ENCODE data around the gene ANAPC2.

ANAPC2 gene, protein sequence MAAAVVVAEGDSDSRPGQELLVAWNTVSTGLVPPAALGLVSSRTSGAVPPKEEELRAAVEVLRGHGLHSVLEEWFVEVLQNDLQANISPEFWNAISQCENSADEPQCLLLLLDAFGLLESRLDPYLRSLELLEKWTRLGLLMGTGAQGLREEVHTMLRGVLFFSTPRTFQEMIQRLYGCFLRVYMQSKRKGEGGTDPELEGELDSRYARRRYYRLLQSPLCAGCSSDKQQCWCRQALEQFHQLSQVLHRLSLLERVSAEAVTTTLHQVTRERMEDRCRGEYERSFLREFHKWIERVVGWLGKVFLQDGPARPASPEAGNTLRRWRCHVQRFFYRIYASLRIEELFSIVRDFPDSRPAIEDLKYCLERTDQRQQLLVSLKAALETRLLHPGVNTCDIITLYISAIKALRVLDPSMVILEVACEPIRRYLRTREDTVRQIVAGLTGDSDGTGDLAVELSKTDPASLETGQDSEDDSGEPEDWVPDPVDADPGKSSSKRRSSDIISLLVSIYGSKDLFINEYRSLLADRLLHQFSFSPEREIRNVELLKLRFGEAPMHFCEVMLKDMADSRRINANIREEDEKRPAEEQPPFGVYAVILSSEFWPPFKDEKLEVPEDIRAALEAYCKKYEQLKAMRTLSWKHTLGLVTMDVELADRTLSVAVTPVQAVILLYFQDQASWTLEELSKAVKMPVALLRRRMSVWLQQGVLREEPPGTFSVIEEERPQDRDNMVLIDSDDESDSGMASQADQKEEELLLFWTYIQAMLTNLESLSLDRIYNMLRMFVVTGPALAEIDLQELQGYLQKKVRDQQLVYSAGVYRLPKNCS

DNA sequence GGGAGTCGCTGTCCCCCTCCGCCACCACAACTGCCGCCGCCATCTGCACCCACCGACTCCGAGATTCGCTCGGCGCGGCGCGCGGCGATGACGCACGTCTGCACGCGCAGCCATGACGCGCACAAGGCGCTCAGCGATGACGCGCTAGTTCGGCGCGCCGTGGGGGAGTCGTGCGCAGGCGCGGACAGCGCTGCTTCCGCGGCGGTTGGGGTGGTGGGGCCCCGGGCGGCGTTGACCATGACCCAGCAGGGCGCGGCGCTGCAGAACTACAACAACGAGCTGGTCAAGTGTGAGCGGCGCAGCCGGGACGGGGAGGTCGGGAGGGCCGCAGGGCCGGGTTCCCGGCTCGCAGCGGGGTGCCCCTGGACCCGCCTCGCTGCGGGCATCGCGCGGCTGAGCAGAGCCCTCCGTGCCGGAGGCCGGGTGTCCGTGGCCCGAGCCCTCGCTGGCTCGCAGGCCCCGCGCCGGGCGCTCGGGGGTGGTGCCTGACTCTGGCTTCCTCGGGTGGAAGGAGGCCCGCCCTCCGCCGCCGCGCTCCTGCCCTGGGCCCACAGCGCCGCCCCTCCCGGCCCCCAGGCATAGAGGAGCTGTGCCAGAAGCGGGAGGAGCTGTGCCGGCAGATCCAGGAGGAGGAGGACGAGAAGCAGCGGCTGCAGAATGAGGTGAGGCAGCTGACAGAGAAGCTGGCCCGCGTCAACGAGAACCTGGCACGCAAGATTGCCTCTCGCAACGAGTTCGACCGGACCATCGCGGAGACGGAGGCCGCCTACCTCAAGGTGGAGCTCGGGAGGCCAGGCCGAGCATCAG is at the start of gene ANAPC2, which contains the start of gene SSNA1:
ANAPC2 (minus strand) TSS at position 71 of the 807 bp plus-strand sequence; CDS start at position 43, 28 bp downstream.
SSNA1 (plus strand) TSS at position 187 of the 807 bp plus-strand sequence; CDS start at position 238, 51 bp downstream.
- peak; percentile 83 for DNase-seq

DNA sequence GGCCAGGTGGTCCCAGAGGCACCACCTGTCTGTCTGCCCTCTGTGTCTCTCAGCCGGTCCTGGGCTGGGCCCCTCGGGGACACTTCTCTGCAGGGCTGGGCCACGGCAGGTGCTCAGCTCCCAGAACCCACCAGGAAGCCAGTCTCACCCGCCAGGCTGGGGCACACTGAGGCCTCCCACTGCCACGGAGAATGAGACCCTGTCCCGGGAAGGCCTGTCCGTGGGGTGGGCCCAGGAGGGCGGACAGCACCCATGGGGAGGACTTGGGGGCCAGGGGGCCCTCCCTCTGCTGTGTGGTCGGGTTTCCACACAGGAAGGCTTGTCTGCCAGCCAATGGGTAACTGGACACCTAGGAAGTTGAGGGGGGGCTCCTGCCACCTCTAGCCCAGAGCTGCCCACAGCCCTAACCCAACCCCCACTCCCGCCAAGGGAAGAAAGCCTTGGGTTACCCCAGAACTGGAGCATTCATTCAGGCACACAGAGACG is 48.6 kb upstream of the ANAPC2 start:
- DNase-seq: no peak

DNA sequence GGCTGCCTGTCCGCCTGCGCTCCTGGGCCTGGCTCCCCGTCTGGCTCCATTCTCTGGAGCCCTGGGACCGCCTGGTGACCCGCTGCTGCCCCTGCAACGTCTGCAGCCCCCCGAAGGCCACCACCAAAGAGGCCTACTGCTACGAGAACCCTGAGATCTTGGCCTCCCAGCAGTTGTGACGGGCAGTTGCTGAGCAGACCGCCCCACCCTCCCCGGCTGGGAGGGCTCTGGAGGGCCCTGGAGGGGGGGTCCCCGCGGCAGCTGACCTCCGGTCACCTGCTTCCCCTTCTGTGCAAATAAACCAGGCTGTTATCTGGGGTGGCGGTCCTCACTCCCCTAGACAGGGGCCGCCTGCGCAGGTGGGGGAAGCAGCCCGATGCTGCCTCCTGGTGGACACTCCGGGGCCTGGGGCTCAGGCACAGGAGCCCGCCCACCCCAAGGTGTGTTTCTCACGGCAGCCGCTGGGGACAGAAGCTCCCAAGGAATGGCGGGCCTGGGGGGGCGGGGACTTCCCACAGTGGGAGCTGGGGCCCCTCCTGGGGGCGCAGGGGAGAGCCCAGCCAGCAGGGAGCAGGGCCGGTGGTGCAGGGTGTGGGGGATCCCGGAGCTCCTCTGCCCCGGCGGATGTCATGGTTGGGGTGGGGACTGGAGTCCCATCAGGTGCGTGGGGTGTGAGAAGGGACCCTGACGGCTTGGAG is 48.0 kb upstream of the ANAPC2 start:
- DNase-seq: peak; percentile 76

DNA sequence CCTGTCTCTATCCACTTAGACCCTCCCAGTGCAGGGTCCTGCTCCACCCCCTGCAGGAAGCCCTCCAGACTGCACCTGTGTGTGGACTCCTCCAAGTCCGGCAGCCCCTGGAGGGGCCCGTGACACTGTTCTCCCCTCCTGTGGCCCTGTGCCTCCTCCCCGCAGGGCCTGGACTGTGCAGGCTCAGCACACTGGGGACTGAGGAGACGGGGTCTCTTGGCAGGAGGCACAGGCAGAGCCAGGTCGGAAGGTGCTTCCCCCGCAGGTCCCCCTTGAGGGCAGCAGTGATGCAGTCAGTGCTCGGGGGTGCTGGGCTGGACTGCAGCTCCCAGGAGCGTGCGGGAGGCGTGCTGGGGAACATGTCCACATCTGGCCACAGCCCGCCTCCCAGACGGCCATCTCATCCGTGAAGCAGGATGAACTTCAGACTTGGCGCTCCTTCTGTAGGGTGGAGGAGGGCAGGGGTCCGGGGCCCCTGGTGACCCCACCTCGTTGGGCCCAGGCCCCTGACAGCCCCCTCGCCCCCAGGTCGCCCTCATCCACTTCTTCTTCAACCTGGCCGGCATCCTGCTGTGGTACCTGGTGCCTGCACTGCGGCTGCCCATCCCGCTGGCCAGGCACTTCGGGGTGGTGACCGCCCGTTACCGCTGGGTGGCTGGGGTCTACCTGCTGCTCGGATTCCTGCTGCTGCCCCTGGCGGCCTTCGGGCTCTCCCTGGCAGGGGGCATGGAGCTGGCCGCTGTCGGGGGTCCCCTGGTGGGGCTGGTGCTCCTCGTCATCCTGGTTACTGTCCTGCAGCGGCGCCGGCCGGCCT is 47.3 kb upstream of the ANAPC2 start:
- no peak for DNase-seq

DNA sequence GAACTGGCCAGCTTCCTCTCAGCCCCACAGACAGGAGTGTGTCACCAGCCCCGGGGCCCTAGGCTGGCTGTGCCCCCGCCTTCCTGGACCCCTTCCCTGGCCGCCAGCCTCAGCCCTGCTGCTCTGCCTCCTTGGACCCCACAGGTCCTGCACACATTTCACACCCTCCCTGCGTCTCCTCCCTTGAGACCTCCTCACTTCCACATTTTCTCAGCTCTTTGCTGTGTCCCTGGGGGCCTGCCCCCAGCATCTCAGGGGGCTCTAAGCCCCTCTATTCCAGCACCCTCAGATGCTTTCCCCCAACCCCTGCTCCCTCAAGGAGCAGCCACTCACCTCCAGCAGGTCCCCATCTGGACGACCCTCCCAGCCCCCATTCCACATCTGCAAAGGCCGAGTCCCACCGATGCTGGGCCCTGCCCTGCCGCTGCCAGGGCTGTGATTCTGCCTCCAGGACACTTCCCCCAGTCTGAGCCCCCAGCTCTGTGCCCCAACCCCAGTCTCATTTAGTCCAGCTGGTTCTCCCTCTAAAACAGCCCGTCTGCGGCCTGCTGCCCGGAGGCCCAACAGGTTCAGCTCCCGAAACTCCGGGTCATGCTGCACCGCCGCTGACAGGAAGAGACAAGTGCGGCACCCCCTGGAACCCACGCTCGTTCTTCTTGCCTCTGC is 46.5 kb upstream of the ANAPC2 start:
- DNase-seq: no peak

DNA sequence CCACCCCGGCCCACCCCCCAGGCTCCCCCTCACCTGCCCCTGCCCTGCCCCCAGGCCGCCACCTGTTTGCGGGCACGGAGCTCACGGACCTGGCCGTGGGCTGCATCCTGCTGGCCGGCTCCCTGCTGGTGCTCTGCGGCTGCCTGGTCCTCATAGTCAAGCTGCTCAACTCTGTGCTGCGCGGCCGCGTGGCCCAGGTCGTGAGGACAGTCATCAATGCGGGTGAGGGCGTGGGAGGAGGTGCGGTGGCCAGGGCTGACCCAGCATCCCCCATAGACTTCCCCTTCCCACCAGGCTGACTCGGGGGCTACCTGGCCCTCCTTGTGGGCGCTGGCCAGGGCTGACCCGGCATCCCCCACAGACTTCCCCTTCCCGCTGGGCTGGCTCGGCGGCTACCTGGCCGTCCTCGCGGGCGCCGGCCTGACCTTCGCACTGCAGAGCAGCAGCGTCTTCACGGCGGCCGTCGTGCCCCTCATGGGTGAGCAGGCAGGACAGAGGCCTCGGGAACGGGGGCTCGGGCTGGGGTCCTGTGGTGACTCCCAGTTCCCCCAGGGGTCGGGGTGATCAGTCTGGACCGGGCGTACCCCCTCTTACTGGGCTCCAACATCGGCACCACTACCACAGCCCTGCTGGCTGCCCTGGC is 45.8 kb upstream of the ANAPC2 start:
- no peak for DNase-seq

DNA sequence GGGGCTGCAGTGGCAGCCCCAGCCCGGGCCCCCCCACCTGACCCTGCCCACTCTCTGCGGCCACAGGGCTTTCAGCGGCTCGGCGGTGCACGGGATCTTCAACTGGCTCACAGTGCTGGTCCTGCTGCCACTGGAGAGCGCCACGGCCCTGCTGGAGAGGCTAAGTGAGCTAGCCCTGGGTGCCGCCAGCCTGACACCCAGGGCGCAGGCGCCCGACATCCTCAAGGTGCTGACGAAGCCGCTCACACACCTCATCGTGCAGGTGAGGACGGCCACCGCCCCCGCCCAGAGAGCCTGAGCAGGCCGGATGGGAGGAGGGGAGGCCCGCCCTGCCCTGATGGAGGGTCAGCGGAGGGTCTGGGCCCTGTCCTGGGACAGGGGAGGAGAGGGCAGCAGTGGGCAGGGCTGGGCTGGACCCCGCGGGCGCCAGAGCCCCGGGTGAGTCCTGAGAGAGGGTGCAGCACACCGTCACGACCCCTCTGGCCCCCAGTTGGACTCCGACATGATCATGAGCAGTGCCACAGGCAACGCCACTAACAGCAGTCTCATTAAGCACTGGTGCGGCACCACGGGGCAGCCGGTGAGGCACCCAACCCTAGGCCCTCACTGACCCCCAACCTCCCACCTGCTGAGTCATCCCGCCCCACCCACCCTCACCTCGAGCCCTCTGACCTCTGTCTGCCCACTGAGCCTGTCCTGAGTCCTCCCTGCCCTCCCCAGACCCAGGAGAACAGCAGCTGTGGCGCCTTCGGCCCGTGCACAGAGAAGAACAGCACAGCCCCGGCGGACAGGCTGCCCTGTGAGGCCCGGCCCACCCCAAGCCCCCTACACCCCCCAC is 45.0 kb upstream of the ANAPC2 start:
- DNase-seq: no peak

DNA sequence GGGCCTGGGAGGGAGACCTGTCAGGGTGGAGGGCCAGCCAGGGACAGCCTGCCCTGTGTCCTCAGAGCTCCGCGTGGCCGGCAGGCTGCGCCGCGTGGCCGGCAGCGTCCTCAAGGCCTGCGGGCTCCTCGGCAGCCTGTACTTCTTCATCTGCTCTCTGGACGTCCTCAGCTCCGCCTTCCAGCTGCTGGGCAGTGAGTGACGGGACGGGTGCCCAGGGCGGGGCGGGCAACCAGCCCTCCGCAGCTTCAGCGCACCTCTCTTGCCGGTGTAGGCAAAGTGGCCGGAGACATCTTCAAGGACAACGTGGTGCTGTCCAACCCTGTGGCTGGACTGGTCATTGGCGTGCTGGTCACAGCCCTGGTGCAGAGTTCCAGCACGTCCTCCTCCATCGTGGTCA is 44.1 kb upstream of the ANAPC2 start:
- no peak for DNase-seq

DNA sequence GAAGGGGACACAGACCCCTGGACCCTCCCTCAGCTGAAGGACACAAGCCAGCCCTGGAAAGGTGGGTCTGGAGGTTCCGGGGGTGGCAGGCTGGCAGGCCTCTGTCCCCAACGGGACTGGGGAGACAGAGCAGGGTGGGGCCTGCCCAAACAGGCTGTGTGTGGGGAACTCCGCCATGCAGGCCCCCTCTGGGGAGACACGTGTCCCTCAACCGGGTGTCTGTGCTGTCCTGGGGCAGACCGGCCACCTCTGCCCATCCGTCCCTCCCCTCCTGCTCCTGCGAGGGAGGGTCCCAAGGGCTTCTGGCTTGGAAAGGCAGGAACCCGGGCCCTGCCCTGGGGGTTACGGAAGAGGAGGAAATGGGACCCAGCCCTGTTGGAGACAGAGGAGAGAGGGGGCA is 43.7 kb upstream of the ANAPC2 start:
- no peak for DNase-seq

DNA sequence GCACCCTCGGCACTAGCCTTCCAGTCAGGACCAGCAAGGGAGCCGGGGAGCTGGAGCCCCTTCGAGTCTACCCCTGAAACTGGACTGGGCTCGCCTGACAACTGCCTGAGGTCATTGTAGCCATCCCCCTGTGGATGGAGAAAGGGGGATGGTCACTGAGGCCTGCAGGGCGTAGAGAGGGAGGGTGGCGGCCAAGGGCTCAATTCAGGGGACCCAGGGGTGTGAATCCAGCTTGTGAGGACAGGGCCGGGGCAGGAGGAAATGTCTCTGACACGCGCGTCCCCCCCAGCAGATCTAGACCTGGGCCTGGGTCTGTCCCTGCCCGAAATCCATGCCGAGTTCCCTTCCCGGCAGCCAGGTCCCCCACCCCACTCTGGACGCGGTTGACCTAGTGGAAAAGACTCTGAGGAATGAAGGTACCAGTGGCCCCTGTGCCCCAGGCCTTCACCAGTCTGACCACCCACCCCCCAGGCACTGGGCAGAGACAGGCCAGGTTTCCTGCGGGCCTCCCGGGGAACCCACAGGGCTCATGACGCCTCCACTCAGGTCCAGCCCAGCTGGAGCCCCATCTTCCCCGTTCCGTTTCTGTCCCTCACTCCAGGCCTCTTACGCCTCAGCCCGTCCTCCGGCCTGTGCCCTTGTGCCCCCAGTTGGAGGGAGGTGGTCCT is 43.1 kb upstream of the ANAPC2 start:
- no peak for DNase-seq

DNA sequence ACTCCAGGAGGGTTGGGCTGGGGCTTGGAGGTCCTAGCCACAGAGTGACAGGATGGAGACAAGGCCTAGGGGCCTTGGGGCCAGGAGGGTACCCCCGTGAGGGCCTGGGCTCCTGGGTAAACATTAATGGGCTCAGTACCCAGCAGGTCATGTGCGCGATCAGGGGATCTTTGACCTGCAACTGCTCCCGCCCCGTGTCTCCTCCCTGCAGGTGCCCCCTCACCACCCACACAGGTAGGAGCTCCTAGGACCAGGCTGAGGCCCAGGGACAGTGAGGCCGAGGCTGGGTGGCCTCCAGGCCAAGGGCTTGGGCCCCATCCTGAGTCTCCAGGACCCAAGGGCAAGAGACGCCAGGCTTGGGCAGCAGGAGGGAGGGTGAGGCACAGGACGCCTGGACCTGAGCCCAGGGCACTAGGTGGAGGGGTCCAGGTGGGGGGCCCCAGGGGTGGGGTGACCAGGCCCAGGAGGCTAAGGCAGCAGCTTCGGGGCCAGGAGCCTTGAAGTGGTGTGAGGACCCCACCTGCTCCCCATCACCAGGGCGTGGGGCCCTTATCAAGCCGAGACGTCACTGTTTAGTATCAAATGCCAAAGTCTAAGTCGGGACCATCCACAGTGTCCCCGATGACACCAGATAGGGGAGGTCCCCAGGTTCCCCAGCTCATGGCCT is 42.5 kb upstream of the ANAPC2 start, which contains the start of gene SLC34A3:
SLC34A3 (plus strand) TSS at position 197 of the 667 bp plus-strand sequence. CDS start 802 bp downstream, outside the sequence.
- no peak for DNase-seq

DNA sequence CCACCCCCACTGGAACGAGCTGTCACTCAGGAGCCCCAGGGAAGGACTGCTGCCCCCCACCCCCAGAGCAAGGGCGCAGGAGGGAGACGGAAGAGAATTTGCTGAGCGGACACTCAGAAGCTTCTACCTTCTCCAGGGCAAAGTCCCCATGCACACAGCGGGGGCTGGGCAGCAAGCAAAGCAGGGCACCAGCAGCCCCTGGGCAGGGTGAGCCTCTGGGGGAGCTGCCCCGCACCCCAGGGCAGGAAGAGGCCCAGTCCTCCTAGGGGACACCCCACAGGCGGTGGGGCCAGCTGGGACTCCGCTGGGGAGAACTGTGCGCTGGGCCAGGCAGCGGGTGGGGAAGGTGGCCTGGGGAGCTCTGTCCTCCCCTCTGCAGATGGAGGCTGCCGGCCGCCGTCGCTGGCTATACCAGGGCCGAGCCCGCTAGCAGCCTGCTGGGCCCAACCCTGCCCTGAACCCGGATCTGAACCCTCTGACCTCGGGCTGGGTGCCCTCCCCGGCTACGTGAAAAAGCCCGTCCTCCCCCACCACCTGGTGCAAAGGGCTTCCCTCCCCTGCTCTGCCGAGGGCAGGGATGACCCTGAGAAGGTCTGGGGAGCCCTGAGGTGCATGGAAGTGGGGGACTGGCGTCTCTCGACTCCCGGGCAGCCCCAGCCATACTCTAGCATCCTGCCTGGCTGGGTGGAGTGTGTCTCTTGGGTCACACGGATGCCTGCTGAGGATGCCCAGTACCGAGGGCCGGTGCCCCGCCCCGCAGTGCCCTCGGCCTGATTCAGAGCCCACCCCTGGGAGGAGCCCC is 41.7 kb upstream of the ANAPC2 start:
- DNase-seq: no peak

DNA sequence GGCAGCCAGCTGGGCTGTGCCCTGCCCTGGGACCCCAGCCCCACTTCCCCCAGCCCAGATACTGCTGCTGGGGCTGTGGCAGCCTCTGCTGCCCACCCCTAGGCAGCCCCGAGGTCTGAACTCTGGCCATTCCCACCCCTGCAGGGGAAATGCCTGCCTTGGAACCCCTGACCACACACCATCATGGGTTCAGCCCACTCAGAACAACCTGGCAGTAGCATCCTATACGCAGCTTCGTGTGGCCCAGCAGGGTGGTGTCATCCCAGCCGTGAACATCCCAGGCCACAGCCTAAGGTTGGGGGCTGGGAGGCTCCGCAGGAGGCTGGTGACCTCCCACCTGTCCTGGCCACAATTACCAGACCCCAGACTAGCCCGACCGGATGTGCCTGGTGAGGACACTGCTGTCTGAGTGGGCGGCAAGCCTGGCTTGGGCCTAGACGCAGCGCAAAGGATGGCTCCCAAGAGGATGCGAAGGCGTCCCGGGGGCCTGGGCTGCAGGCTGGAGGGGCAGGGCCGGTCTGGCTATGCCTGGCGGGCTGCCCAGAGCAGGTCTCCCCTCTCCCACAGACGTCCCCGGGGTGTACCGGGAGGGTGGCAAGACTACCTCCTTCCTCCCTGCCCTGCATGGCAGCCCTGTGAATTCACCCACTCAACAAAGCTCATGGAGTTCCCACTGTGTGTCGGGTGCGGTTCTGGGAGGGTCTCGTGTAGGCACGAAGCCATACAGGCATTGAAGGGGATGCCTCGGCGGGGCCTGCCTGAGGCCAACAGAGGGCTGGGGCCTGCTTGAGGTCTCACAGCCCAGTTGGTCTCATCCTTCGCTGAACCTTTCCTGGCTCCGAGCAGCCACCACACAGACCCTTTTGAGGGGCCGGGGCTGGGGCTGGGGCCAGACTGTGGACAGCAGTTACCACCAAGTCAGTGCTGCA is 40.9 kb upstream of the ANAPC2 start:
- DNase-seq: no peak

DNA sequence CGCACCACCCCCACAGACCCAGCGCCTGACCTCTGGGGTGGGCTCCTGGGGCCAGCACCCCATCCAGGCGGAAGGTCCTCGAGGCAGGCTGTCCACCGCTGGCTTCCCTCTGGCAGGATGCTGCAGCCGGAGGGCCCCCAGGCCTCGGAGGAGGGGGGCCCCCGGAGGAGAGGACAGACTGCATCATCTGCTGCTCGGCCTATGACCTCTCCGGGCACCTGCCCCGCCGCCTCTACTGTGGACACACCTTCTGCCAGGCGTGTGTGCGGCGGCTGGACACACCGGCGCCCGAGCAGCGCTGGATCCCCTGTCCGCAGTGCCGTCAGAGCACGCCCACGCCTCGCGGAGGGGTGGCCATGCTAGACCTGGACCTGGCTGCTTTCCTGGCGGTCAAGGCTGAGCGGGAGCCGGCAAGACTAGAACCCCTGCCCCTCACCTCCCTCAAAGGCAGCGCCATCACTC is 40.2 kb upstream of the ANAPC2 start:
- no peak for DNase-seq

DNA sequence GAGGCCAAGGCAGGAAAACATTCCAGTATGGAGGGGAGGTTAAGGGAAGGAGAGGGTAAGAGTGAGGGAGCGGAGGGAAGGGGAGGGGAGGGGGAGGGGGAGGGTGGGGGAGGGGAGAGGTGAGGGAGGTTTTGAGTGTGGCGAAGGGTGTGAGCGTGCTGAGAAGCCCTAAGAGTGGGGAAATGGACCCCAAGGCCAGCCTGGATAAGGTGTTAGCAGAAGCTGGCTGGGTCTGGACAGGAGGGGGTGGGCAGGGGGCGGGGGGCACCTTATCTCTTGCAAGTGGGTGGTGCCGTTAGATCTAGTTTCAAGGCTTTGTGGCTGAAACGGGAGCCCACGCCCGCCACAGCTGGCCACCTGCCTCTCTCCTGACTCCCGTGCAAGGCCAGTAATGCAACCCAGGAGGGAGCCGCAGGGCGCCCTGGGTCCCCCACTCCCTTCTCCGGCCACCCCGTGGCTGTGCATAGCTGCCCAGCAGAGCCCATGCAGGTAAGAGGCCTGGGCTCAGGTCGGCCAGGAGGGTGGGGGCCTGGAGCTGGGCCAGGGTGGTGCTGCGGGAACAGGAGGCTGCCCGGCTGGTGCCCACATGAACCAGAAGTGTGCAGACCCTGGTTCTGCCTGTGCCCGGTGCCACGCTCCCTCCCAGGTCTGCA is 39.6 kb upstream of the ANAPC2 start:
- no peak for DNase-seq

Measured in NCI-H1048 (cell line).